T1000 (cell line): ENCODE results near the gene CLEC2A.

ENCODE experiments used
- DNase-seq: peaks from one replicate; lab custom pipeline; 2025; ENCODE audit warnings: mixed read lengths; lab: John Stamatoyannopoulos, UW

The CLEC2A gene

DNA sequence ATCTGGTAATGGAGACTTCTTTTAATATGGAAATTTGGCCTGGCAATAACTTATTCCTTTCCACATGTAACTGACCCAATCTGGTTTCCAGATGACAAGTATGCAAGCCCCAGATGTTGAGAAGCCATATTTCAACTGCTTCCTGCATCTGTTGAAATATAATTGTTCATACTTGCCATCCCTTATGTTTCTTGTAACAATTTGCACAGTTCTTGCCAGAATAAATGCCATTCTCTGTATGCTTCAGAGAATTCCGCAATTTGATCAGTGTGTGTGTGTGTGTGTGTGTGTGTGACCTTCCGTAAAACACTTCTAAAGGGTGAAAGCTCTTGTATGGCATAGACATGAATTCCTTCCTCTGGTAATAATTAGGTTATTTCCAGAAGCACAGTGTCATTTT lies 1.8 kb upstream of the CLEC2A start:
- no peak for DNase-seq

DNA sequence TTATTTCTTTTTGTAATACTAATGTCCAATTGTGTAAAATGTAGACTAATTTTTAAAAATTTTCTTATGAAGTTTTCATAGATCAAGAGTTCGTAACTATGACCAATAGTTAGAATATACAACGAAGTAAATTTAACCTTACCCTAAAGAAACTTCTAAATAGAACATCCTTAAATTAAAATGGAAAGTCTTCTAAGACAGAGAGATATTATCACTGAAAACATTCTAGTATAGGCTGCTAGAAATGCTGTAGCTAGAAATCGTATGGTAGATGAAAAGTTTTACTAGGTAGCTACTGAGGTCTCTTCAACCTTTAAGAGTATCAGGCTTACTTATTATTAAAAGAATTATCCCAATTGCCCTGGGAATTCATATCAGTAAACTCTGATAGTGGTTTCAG lies 925 bp downstream of the CLEC2A start:
- DNase-seq: no peak

DNA sequence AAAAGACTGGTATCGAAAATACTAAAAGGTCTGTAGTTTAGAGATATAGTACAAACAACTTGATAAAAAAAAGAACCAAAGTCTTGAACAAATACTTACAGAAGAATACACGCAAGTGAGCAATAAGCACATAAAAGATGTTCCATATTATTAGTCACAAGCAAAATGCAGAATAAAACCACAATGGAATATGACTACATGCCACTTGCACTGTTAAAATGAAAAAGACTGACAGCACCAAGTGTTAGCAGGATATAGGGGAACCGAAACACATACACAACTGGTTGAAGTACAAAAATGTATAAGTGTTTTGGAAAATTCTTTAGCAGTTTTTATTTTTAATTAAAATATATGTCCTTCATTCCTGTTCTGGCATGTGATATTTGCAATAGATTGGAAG lies 3.6 kb downstream of the CLEC2A start:
- no peak for DNase-seq

DNA sequence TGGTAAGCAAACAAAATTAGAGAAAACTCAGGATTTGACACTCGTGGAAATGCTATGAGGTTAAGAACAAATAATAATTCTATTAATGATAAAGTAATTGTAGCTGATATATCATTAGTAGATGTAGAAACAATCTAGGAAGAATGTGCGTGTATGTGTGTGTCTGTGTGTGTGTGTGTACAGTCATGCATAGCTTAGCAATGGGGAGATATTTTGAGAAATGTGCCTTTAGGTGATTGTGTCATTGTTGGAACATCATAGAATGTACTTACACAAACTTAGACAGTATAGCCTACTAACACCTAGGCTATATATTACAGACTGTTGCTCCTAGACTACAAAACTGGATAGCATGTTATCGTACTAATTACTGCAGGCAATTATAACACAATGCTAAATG lies 5.3 kb downstream of the CLEC2A start:
- DNase-seq: no peak

DNA sequence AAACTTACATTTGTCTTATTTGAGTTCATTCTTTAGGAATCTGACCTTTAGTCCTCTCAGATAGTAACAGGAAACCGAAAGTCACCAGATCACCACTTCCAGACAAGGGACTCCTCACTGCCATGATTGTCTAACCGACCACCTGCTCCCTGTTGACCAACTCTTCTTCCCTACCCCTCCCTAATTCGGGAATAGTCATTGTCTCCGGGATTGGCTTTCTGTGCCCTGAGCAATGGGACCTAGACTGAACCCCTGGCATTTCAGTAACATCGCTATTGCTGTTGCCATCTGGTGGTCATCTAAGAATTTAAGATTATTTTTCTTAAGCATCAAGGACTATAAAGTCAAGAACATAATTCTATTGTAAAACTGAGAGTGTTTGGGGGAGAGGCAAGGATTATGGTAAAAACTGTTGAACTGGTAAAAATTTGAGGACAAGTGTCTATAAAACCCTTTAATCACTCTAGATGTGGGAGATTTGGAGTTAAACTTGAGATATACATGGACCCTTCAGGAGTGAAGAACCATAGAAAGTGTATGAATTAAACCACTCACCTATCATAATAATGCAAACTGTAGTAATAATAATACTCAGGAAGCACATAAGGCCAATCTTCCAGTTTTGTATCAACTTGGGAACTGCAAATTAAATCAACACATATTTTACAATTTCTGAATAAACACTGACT lies 6.3 kb downstream of the CLEC2A start:
- no peak for DNase-seq

DNA sequence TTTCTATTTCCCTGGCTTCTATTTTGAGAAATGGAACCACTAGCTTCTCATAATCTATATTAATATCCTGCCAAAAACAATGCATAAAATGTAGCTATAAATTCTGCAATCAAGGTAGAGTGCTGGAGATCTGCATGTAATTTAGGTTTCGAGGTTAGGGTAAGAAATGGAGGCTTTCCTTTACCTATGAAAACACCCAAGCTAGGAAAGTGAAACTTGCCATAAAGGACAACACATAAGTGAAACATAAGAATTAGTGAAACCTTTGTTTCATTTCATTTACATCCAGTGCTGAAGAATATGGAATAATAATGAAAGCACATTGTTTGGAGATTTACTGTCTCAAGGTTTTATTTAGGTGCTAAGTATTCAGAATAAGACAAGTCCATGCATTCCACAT lies 9.7 kb downstream of the CLEC2A start:
- DNase-seq: no peak

DNA sequence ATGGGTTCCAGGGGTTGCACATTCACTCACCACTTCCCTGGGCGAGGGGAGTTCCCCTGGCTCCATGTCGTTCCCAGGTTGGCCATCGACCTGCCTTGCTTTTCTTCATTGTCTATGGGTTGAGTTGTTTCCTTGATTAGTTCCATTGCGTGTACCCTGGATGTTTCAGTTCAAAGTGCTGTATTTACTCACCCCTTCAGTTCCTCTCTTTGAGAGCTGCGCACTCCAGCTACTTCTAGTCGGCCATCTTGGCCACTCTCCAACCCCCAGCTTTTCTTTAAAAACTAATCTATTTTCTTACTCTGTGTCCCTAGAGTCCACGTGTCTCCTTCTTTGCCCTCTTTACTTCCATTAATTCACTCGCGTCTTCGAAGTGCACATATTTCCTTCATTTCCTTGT lies 11.7 kb downstream of the CLEC2A start:
- DNase-seq: no peak

DNA sequence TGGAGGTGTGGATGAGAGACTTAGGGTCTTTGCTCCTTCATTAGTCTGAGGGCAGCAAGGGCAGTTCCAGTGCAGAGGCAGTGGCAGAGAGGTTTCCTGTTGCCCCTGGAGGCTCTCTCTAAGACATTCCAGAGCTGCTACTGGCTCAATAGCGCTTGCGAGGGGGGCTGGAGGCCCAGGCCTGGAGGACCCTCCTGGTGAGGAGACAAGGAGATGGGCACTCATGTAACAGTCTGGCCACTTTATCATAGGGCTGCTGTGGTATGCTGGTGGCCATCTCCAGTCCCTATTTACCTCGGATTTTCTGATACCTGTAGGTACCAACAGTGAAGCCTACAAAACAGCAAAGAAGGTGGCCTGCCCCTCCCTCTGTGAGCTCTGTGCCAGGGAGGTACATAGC lies 12.7 kb downstream of the CLEC2A start:
- DNase-seq: no peak

DNA sequence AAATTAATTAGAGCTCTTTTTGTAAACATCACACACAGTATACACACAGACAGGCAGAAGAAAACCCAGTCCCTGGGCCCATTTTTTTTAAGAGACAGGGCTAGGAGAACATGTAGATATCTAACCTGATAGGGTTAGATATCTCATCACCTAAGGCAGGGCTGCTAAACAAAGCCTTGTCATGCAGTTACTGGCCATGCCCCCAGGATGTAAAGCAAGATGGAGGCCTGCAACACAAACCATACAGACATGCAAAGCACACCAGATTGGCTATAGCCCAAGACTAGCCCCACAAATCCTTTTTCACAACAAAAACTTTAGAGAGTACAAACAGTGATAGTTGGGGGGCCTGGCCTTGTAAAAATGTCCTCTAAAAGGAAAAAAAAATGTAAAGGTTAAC lies 20.5 kb downstream of the CLEC2A start:
- DNase-seq: no peak

DNA sequence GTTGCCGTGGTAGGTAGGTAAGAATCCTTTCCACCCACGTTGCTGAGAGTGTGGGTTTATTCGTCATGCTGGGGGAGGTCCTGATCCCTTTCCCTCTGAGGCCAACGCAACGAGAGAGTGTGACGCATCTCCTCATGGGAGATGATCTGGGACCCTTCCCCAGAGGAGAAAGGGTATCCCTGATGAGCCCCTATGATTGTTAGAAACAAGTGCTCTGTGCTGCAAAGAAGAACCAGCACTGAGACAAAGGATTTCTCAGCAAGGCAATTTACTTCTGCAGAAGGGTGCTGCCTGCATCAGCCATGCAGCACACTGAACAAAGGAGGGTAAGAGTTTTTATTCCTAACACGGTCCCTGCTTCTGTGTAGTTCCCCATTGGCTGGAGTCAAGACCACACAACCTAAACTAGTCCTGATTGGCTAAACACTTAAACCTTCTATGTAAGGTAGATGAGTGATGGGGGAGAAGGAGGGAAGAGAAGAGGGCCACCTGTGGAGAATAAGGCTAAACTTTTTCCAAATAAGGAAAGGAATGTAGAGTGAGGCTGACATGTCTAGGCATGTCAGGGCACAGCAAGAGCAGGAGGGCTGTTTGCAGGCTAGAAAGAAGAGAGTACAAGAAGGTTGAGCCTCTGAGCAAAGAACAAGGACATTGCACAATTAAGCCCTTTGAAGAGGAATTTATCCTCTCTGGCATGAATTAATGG lies 21.3 kb downstream of the CLEC2A start:
- DNase-seq: no peak

DNA sequence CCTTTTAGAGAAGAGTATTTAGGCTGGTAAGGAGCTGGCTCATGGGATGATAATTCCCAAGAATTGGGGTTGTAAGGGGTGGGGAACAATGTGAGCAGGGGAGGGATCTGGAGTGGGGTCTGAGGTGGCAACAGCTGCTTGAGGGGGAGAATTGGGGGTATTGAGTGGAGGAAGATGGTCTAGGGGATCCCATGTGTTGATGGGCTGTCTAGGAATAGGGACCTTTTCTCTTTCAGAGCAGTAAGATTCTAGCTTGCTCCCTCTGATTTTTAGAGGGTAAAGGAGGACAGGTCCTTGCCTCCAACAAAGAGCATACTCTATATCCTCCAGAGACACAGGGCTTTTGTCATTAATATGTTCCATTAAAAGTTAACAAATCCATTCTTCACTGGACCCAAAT lies 22.4 kb downstream of the CLEC2A start:
- DNase-seq: no peak

DNA sequence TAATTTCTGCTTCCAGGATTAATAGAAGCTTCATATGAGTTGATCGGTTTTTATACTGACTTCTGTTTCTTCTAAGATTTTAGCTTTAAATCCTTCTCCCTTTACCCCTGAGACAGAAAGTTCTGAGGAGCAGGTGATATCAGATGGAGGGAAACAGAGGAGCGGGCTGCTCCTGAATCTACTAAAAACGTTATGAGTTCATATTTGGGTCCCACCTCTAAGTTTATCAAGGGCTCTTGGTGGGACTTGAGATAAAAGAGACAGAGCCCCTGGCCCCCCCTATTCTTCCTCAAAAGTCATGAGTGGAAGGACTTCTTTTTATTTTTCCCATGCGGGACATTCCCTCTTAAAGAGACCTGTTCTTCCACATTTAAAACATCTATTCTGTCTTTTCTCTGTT lies 23.8 kb downstream of the CLEC2A start:
- DNase-seq: no peak

DNA sequence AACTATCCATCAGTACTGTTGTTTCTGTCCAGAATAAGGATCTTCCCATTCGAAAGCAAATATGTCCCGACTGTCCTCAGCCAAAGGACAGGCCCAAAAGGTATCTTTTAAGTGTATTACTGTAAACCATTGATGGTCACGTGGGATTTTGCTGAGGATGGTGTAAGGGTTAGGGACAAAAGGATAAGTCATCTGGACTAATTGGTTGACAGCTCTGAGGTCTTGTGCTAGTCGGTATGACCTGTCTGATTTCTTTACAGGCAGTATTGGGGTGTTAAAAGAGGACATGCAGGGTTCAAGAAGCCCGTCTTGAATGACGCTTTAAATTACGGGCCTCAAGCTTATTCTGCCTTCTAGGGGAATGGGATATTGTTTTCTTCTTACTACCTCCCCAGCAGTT lies 24.4 kb downstream of the CLEC2A start:
- DNase-seq: no peak

DNA sequence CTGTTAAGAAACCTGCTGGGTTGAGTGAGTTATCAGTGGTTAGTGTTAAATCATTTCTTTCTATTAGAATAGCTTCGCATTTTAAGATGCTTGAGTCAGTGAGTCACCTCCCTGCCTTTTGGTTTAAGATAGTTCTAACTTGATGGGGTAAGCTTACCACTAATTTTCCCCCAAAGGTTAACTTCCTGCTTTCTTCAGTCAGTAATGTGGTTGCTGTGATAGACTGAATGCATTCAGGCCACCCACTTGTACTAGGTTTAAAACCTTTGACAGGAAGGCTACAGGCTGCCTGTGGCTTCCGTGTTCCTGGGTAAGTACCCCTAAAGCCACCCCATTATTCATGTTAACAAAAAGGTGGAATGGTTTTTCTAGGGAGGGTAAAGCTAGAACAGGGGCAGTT lies 25.3 kb downstream of the CLEC2A start:
- no peak for DNase-seq

DNA sequence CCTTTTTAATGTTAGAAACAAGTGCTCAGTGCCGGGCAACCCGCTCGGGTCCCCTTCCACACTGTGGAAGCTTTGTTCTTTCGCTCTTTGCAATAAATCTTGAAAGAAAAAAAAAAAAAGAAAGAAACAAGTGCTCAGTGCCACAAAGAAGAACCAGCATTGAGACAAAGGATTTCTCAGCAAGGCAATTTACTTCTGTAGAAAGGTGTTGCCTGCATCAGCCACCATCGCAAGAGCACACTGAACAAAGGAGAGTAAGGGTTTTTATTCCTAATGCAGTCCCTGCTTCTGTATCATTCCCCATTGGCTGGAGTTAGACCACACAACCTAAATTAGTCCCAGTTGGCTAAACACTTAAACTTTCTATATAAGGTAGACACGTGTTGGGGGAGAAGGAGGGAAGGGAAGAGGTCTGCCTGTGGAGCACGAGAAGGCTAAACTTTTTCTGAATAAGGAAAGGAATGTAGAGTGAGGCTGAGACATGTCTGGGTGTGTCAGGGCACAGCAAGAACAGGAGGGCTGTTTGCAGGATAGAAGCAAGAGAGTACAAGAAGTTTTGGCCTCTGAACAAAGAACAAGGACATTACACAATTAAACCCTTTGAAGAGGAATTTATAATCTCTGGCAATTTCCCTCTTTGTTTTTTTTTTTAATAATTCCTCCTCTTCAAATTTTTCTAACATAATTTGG lies 29.5 kb downstream of the CLEC2A start:
- DNase-seq: no peak

DNA sequence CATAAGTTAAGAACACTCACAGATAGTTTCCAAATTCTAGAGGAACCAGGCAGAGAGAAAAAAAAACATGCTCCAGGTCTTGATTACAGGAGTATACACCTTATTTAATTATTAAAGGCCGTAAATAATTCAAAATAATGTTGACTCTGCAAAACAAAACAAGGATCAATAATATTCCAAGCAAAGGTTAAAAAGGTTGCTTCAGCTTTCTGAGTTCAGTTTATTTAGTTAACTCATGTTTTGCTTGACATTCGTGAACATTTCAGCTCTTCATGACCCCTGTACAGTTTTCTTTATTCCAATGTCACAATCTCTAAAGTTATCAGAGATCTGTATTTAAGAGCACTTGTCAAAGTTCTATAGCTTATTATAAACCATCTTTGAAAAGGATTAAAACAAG lies 31.2 kb downstream of the CLEC2A start:
- DNase-seq: no peak

DNA sequence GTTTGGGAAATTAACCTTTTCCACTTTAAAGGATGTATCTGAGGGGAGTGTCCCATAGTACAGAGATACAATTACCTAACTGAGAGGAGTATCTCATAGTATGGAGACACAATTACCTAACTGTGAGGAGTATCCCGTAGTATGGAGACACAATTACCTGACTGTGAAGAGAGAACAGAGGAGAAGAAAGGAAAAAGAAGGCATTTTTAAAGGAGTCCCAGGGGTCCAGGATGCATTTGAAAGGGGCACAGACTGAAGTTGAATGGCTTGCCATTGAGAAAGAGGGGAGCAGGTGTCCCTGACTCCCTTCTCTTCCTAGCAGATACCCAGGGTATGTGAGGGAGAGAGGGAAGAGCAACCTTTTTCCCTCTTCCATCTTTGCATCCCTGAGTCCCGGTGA lies 33.0 kb downstream of the CLEC2A start:
- DNase-seq: no peak

DNA sequence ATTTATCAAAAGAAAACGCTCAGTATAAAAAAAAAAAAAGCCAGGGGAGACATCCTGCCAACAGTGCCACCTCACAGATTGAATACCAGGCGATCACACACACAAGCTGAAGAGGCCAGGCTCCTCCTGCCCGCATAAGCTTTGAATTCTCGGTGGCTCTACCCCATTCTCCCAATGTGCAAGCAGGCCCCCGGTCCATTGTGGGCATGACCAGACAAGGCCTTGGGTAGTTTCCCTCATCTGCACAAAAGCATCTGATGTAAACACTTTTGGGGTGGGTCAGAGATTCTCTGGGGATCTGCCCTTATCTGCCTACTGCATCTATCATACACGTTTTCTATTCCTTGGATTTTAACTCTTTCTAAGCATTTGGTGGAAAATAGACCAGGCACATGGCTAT lies 34.6 kb downstream of the CLEC2A start:
- DNase-seq: no peak

DNA sequence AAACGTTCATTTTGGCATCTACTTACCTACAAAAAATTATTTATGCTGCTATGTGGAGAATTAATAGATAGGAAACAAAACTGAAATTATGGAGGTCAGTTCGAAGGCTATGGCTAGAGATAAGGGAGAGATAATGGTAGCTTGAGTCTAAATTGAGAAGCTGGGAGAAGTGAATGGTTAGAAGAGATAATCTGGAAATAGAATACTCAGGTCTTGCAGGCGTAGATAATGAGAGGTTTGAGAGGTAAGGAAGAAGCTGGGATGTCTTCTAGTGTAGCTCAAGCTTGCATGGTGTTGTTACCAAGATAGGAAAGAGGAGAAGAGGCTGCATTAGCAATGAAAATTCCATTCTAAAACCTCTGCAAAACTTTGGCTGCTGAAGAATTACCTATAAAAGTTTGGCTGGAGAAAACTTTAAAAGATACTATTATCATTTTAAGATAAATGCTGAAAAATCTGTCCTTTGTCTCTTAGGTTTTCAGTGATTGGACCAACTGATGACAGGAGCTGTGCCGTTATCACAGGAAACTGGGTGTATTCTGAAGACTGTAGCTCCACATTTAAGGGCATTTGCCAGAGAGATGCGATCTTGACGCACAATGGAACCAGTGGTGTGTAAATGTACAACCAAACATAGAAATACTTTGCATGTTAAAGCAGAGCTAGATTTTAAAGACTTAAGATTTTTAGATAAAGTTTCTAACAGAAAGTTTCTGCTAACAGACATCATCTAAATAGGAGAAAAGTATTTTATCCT lies 36.8 kb downstream of the CLEC2A start:
- DNase-seq: no peak

DNA sequence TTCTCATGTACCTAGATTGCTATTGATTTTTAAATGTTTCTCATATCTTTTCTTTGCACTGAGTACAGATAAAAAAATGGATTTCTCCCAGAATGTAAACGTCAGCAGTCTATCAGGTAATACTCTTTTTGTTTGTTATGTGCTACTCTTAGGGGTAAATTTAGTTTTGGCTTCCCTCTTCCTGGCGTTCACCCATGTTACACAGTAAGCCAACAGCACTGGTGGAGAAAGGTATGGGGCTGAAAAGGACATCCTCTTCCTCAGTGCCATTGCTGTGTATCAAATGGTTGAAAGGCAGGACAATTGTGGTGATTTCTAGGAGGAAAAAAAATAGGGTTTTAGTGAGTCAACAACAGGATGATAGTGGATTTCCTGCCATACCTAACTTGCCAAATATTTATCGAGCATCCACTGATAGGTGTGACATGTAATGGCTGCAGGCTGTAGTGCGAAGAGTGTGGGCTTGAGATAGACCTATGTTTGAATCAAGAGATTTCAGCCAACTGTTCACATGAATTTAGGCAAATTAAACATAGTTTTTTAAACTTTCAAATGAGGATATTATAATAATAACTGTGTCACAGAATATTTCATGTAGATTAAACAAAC lies 43.4 kb downstream of the CLEC2A start:
- DNase-seq: no peak

DNA sequence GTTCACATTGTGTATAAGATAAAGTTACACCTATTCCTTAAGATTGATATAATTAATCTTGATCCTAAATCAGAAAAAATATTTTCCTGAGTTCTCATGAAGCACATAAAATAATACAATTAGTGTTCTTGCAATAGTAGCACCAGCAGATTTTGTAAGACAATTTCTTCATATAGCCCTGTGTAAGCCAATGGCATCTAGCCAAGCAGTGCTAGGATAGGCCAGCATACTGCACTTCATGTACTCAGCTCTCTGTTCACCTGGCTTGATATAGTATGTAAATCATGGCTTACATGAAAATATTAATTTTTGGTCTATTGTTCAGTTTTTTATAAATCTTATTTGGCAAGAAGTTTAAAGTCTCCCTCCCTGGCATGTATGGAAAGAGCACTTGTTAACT lies 49.0 kb downstream of the CLEC2A start:
- no peak for DNase-seq

DNA sequence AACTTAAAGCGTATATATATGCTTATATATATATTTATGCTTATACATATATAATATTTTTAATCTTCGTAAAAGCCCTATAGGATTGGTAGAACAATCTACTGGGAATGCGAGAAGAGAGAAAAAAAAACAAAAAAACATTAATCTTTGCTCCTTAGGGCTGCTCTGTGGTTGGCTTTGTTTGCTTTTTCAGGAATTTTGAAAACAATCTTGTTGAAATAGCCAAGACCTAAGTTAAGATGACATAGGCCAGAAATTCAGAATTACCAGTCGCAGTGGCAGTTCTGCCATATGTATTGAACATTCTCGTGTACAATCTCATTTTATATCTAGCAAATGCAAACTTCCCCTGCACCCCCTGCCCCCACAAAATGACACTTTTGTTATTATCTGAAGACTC lies 50.2 kb downstream of the CLEC2A start:
- no peak for DNase-seq
